Chondrocyte (in vitro differentiated cells): ENCODE results near the gene PPFIA1. TPM values are rescaled to one million over a fixed set of nuclear protein-coding genes. Genes with fewer than 3 reads are reported as not detected.
A peak's percentile ranks its signal among the peaks of the same experiment; 100 is the strongest.

Source experiments
- DNase-seq: peaks from one replicate; pipeline ENCODE4 v3.0.0; 2021; ENCODE audit warnings: mixed read lengths, low spot score
- H3K27ac Mint-ChIP-seq: one replicate; pipeline ENCODE4 v1.8.0; 2021; ENCODE audit warnings: mild to moderate bottlenecking, moderate library complexity, mixed read lengths; ENCODE audit not compliant: unreplicated experiment
- H3K27me3 Mint-ChIP-seq: 2 replicates; pipeline ENCODE4 v1.8.0; 2021; ENCODE audit warnings: low read depth, mixed read lengths
- H3K36me3 Mint-ChIP-seq: 2 replicates; pipeline ENCODE4 v1.8.0; 2021; ENCODE audit warnings: low read depth, mixed read lengths
- H3K4me1 Mint-ChIP-seq: 2 replicates; pipeline ENCODE4 v1.8.0; 2021; ENCODE audit warnings: low read depth, mild to moderate bottlenecking, mixed read lengths
- H3K4me3 Mint-ChIP-seq: one replicate; pipeline ENCODE4 v1.8.0; 2021; ENCODE audit warnings: mild to moderate bottlenecking, moderate library complexity, mixed read lengths; ENCODE audit not compliant: unreplicated experiment
- H3K9me3 Mint-ChIP-seq: 2 replicates; pipeline ENCODE4 v1.8.0; 2021; ENCODE audit warnings: low read depth, mixed read lengths
- CTCF ChIP-seq: fragments of 200-600 bp; sonication (generic); IDR thresholded peaks from 2 replicates; pipeline ENCODE4 v1.5.0; 2021; ENCODE audit warnings: antibody characterized with exemption, mild to moderate bottlenecking, moderate library complexity
- total RNA-seq: library from RNA; stranded (reverse); gene quantifications from 3 replicates; pipeline ENCODE4 v1.2.1, GENCODE V29; 2021

PPFIA1 gene
- total RNA-seq, 1 donor from 2014 or later: 63.5 TPM

- Mint-ChIP-seq H3K4me3 (no peak overlapping the region), H3K27me3 (no peaks in the 10 kb centered on the region), H3K4me1 (peaks cover 47% of the 10 kb centered on the region), H3K36me3 (peaks cover 2% of the 10 kb centered on the region), H3K27ac (peak overlapping the region; percentile 90), H3K9me3 (peaks cover 3% of the 10 kb centered on the region)
- TF ChIP-seq CTCF: no peak
- no peak for DNase-seq
Observed at GRCh38 chr11:70244698-70245097, 25.8 kb upstream of the PPFIA1 start.

- Mint-ChIP-seq H3K36me3 (peaks cover 2% of the 10 kb centered on the region), H3K27me3 (no peaks in the 10 kb centered on the region), H3K27ac (peak overlapping the region; percentile 59), H3K4me3 (no peak overlapping the region), H3K9me3 (peaks cover 3% of the 10 kb centered on the region), H3K4me1 (peaks cover 53% of the 10 kb centered on the region)
- no peak for DNase-seq
- TF ChIP-seq CTCF: no peak
Observed at GRCh38 chr11:70246196-70246595, 24.3 kb upstream of the PPFIA1 start.

DNA sequence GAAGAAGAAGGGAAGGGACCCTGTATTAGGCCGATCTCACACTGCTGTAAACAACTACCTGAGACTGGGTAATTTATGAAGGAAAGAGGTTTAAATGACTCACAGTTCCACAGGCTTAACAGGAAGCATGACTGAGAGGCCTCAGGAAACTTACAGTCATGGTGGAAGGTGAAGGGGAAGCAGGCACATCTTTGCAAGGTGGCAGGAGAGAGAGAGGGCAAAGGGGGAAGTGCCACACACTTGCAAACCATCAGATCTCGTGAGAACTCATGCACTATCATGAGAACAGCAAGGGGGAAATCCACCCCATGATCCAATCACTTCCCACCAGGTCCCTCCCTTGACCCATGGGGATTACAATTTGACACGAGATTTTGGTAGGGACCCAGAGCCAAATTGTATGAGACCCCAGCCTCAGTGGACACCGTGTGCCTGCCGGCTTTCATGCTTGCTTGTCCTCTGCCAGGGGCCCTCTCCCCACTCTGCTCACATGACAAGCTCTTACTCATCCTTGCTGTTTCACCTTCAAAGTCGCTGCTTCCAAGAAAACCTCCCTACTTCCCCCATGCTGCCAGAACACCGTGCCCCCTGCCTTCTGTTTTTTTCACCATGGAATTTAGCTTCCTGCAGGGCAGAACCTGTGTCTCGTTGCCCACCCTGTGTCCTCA is 23.3 kb upstream of the PPFIA1 start:
- Mint-ChIP-seq H3K36me3 (peaks cover 2% of the 10 kb centered on the region), H3K9me3 (peaks cover 3% of the 10 kb centered on the region), H3K4me1 (peaks cover 61% of the 10 kb centered on the region), H3K27me3 (no peaks in the 10 kb centered on the region), H3K4me3 (no peak overlapping the region), H3K27ac (no peak overlapping the region)
- no peak for TF ChIP-seq CTCF
- no peak for DNase-seq

GRCh38 chr11:70247710-70248072 is 22.8 kb upstream of the PPFIA1 start:
- DNase-seq: no peak
- no peak for TF ChIP-seq CTCF
- Mint-ChIP-seq H3K4me3 (no peak overlapping the region), H3K36me3 (peaks cover 2% of the 10 kb centered on the region), H3K27ac (no peak overlapping the region), H3K9me3 (peaks cover 3% of the 10 kb centered on the region), H3K27me3 (no peaks in the 10 kb centered on the region), H3K4me1 (peaks cover 60% of the 10 kb centered on the region)

DNA sequence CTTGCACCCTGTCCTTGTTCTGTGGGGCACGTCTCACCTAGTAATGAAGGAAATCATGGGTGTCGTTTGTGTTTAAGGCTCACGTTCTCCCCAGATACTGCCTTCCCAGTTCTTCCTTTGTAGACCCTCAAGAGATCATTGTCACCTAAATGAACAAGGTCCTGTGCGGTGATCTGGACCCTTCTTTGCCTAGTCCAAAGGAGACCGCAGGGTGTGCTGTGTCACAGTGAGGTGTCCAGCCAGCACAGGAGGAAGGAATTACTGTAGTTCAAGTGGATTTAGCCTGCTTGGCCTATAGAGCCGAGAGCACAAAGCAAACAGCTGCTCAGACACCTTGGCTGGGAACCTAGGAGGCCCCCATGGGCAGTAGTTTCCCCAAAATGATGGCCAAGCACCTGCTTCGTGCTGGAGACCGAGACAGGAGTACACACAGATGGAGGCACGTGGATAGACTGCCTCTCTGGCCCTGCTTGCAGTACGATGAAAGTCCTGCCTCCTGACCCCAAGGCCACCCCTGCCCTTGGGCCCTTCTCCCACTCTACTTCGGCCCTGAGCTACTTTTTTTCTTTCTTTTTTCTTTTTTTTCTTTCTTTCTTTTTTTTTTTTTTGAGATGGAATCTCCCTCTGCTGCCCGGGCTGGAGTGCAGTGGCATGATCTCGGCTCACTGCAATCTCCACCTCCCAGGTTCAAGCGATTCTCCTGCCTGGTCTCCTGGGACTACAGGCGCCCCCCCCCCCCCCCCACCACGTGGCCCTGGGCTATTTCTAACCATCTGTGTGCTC is 19.4 kb upstream of the PPFIA1 start:
- H3K27me3 Mint-ChIP-seq: no peaks in the 10 kb centered on the region
- no peak overlapping the region for H3K27ac Mint-ChIP-seq
- H3K9me3 Mint-ChIP-seq: no peaks in the 10 kb centered on the region
- DNase-seq: no peak
- H3K36me3 Mint-ChIP-seq: no peaks in the 10 kb centered on the region
- no peak overlapping the region for H3K4me3 Mint-ChIP-seq
- TF ChIP-seq CTCF: no peak
- H3K4me1 Mint-ChIP-seq: peaks cover 31% of the 10 kb centered on the region
